Nephron (organoid): Measurements from ENCODE around the gene MTX1.

Experiments used
- H3K27ac Mint-ChIP-seq, 3 experiments: 2 replicates each; pipeline ENCODE4 v1.8.0; 2020; ENCODE audit warnings: mixed read lengths in 3 of 3, mild to moderate bottlenecking in 2 of 3, moderate library complexity in 1 of 3
- H3K27me3 Mint-ChIP-seq: 2 replicates; pipeline ENCODE4 v1.8.0; 2021; ENCODE audit warnings: low read depth, mild to moderate bottlenecking, moderate library complexity, mixed read lengths
- H3K36me3 Mint-ChIP-seq: 2 replicates; pipeline ENCODE4 v1.8.0; 2020; ENCODE audit warnings: low read depth, mixed read lengths
- H3K4me1 Mint-ChIP-seq: 2 replicates; pipeline ENCODE4 v1.8.0; 2020; ENCODE audit warnings: mixed read lengths
- H3K4me3 Mint-ChIP-seq, 3 experiments: 2 replicates each; pipeline ENCODE4 v1.8.0; 2020; ENCODE audit warnings: mild to moderate bottlenecking in 3 of 3, mixed read lengths in 3 of 3, moderate library complexity in 2 of 3
- H3K9me3 Mint-ChIP-seq: 2 replicates; pipeline ENCODE4 v1.8.0; 2020; ENCODE audit warnings: mixed read lengths
- TF ChIP-seq, protein P1 (sequence below), 3 experiments: fragments of 200-600 bp; sonication (generic); IDR thresholded peaks; one replicate each; pipeline ENCODE4 v1.5.0; 2021; ENCODE audit warnings: antibody characterized with exemption in 3 of 3; ENCODE audit not compliant: unreplicated experiment in 3 of 3

MTX1 gene

GRCh38 chr1:155177192-155177917 lies 31.1 kb upstream of the MTX1 start:
- Mint-ChIP-seq H3K27me3 (peaks cover 13% of the 10 kb centered on the region), H3K4me1 (peaks cover 19% of the 10 kb centered on the region), H3K4me3 (no peak overlapping the region), H3K36me3 (peaks cover 4% of the 10 kb centered on the region), H3K9me3 (no peaks in the 10 kb centered on the region), H3K27ac (no peak overlapping the region)
- TF ChIP-seq, protein P1, sequence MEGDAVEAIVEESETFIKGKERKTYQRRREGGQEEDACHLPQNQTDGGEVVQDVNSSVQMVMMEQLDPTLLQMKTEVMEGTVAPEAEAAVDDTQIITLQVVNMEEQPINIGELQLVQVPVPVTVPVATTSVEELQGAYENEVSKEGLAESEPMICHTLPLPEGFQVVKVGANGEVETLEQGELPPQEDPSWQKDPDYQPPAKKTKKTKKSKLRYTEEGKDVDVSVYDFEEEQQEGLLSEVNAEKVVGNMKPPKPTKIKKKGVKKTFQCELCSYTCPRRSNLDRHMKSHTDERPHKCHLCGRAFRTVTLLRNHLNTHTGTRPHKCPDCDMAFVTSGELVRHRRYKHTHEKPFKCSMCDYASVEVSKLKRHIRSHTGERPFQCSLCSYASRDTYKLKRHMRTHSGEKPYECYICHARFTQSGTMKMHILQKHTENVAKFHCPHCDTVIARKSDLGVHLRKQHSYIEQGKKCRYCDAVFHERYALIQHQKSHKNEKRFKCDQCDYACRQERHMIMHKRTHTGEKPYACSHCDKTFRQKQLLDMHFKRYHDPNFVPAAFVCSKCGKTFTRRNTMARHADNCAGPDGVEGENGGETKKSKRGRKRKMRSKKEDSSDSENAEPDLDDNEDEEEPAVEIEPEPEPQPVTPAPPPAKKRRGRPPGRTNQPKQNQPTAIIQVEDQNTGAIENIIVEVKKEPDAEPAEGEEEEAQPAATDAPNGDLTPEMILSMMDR (IDR thresholded peaks at IDR 0.05; ENCODE audit: unreplicated experiment in 3 of 3) = no peak

DNA sequence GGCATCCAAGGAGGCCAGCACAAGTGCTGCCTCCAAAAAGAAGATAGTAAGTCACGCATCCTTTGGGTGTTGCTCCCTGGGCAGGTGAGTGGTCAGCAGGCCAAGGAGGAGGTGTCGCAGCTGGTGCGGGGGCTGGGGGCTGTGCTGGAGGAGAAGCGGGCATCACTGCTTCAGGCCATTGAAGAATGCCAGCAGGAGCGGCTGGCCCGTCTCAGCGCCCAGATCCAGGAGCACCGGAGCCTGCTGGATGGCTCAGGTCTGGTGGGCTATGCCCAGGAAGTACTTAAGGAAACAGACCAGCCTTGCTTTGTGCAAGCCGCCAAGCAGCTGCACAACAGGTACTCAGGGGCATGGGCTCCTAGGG lies 30.6 kb upstream of the MTX1 start:
- no peaks in the 10 kb centered on the region for H3K9me3 Mint-ChIP-seq
- H3K36me3 Mint-ChIP-seq = peaks cover 4% of the 10 kb centered on the region
- peaks cover 18% of the 10 kb centered on the region for H3K4me1 Mint-ChIP-seq
- peaks cover 13% of the 10 kb centered on the region for H3K27me3 Mint-ChIP-seq
- H3K4me3 Mint-ChIP-seq = no peak overlapping the region
- TF ChIP-seq, protein P1 (IDR thresholded peaks at IDR 0.05; ENCODE audit: unreplicated experiment in 3 of 3) = no peak
- no peak overlapping the region for H3K27ac Mint-ChIP-seq

- H3K27me3 Mint-ChIP-seq = peaks cover 10% of the 10 kb centered on the region
- H3K4me3 Mint-ChIP-seq = peak overlapping the region in 1 of 3 experiments; percentile 44
- H3K4me1 Mint-ChIP-seq = peaks cover 12% of the 10 kb centered on the region
- H3K27ac Mint-ChIP-seq = no peak overlapping the region
- no peaks in the 10 kb centered on the region for H3K9me3 Mint-ChIP-seq
- TF ChIP-seq, protein P1 (IDR thresholded peaks at IDR 0.05; ENCODE audit: unreplicated experiment in 3 of 3) = no peak
- peaks cover 9% of the 10 kb centered on the region for H3K36me3 Mint-ChIP-seq
Measured at GRCh38 chr1:155178441-155179111, 29.9 kb upstream of the MTX1 start.

- peaks cover 11% of the 10 kb centered on the region for H3K36me3 Mint-ChIP-seq
- no peaks in the 10 kb centered on the region for H3K9me3 Mint-ChIP-seq
- peaks cover 9% of the 10 kb centered on the region for H3K27me3 Mint-ChIP-seq
Measured at GRCh38 chr1:155179112-155180031, 29.1 kb upstream of the MTX1 start.

DNA sequence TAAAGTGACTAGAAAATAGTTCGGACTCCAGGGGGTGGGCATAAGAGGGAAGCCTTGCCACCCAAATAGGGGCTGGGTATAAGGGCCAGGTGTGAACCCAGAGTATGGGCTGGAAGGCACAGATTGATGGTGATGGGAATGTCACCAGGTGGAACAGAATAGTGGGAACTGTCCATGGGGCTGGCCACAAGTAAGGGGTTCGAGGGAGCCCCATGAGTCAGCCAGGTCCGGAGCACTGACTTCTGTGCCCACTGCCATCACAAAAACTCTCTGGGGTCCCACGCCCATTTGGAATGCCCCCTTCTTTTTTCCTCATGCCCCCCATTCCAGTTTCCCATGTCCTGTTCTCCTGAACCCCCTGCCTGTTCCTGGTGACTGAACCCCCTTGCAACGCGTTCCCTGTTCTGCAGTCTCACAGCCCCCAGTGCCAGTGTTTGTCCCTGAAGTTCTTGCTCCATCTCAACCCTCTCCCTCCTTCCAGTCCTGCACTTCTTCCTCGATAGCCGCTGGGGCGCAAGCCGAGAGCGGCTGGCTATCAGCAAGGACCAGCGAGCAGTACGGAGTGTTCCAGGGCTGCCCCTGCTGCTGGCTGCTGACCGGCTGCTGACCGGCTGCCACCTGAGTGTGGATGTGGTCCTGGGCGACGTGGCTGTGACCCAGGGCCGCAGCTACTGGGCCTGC lies 27.0 kb upstream of the MTX1 start:
- no peaks in the 10 kb centered on the region for H3K9me3 Mint-ChIP-seq
- H3K4me3 Mint-ChIP-seq = no peak overlapping the region
- H3K36me3 Mint-ChIP-seq = peaks cover 8% of the 10 kb centered on the region
- peaks cover 3% of the 10 kb centered on the region for H3K4me1 Mint-ChIP-seq
- TF ChIP-seq, protein P1 (IDR thresholded peaks at IDR 0.05; ENCODE audit: unreplicated experiment in 3 of 3) = no peak
- H3K27ac Mint-ChIP-seq = no peak overlapping the region
- peaks cover 3% of the 10 kb centered on the region for H3K27me3 Mint-ChIP-seq

More at GRCh38 chr1:155179112-155180031, 29.1 kb upstream of the MTX1 start:
- Mint-ChIP-seq H3K27ac (no peak overlapping the region), H3K4me1 (peaks cover 6% of the 10 kb centered on the region), H3K4me3 (peak overlapping the region in 1 of 3 experiments; percentile 44)
- TF ChIP-seq, protein P1 (IDR thresholded peaks at IDR 0.05; ENCODE audit: unreplicated experiment in 3 of 3) = no peak
